ENCODE measurements around the gene NUP188. TPM values are rescaled to one million over a fixed set of nuclear protein-coding genes. Genes with fewer than 3 reads are reported as not detected.
A peak's percentile ranks its signal among the peaks of the same experiment; 100 is the strongest.

Gene NUP188
- total RNA-seq, 1 donor from 2014 or later: 40.4 TPM

- no peak overlapping the region for H3K4me2 ChIP-seq (ENCODE audit: low read length)
- H3K27ac ChIP-seq (ENCODE audit: low read depth, low read length): peak overlapping the region; percentile 37
- FAIRE-seq (no peak), DNase-seq (ENCODE audit: low read depth) (no peak)
- Mint-ChIP-seq H3K27me3 (ENCODE audit: low read depth, unreplicated experiment) (no peaks in the 10 kb centered on the region), H3K36me3 (ENCODE audit: low read depth, unreplicated experiment) (peaks cover 11% of the 10 kb centered on the region), H3K4me1 (ENCODE audit: low read depth, unreplicated experiment) (peaks cover 31% of the 10 kb centered on the region), H3K9me3 (ENCODE audit: unreplicated experiment) (no peaks in the 10 kb centered on the region), H3K27ac (ENCODE audit: unreplicated experiment) (no peak overlapping the region), H3K4me3 (ENCODE audit: unreplicated experiment) (no peak overlapping the region)
- no peak overlapping the region for H2AFZ ChIP-seq (ENCODE audit: low read depth, low read length)
- H4K20me1 ChIP-seq (ENCODE audit: insufficient read depth, low read length): peaks cover 4% of the 10 kb centered on the region
- no peaks in the 10 kb centered on the region for H3K27me3 ChIP-seq (ENCODE audit: insufficient read depth, low read length)
- H3K9ac ChIP-seq (ENCODE audit: low read length): no peak overlapping the region
- peaks cover 28% of the 10 kb centered on the region for H3K79me2 ChIP-seq (ENCODE audit: insufficient read depth, low read length)
- peaks cover 31% of the 10 kb centered on the region for H3K4me1 ChIP-seq (ENCODE audit: insufficient read depth, low read length)
- peaks cover 6% of the 10 kb centered on the region for H3K36me3 ChIP-seq (ENCODE audit: insufficient read depth, low read length)
- TF ChIP-seq EZH2 (IDR thresholded peaks at IDR 0.05; ENCODE audit: insufficient read depth, low read length): no peak
- no peak for TF ChIP-seq CTCF (IDR thresholded peaks at IDR 0.05; ENCODE audit: insufficient read depth, low read depth, low read length)
- no peak overlapping the region for H3K4me3 ChIP-seq (ENCODE audit: insufficient read depth, low read depth, low read length)
- H3K9me3 ChIP-seq (ENCODE audit: insufficient read depth, low read depth, low read length): no peaks in the 10 kb centered on the region
Measured at GRCh38 chr9:128916204-128916603, 31.3 kb upstream of the NUP188 start.

GRCh38 chr9:128916745-128917144 is 30.8 kb upstream of the NUP188 start:
- no peak for FAIRE-seq
- H3K79me2 ChIP-seq (ENCODE audit: insufficient read depth, low read length): peaks cover 27% of the 10 kb centered on the region

More at GRCh38 chr9:128916745-128917144, 30.8 kb upstream of the NUP188 start:
- Mint-ChIP-seq H3K27me3 (ENCODE audit: low read depth, unreplicated experiment) (no peaks in the 10 kb centered on the region), H3K36me3 (ENCODE audit: low read depth, unreplicated experiment) (peaks cover 10% of the 10 kb centered on the region), H3K9me3 (ENCODE audit: unreplicated experiment) (no peaks in the 10 kb centered on the region), H3K4me3 (ENCODE audit: unreplicated experiment) (no peak overlapping the region), H3K27ac (ENCODE audit: unreplicated experiment) (no peak overlapping the region), H3K4me1 (ENCODE audit: low read depth, unreplicated experiment) (peaks cover 31% of the 10 kb centered on the region)
- Histone ChIP-seq H2AFZ (ENCODE audit: low read depth, low read length) (no peak overlapping the region), H3K27me3 (ENCODE audit: insufficient read depth, low read length) (no peaks in the 10 kb centered on the region), H3K9ac (ENCODE audit: low read length) (no peak overlapping the region), H3K9me3 (ENCODE audit: insufficient read depth, low read depth, low read length) (no peaks in the 10 kb centered on the region), H4K20me1 (ENCODE audit: insufficient read depth, low read length) (peaks cover 4% of the 10 kb centered on the region), H3K27ac (ENCODE audit: low read depth, low read length) (peak overlapping the region; percentile 37), H3K4me1 (ENCODE audit: insufficient read depth, low read length) (peaks cover 28% of the 10 kb centered on the region), H3K36me3 (ENCODE audit: insufficient read depth, low read length) (peaks cover 6% of the 10 kb centered on the region), H3K4me2 (ENCODE audit: low read length) (no peak overlapping the region), H3K4me3 (ENCODE audit: insufficient read depth, low read depth, low read length) (no peak overlapping the region)
- TF ChIP-seq EZH2 (IDR thresholded peaks at IDR 0.05; ENCODE audit: insufficient read depth, low read length) (no peak), CTCF (IDR thresholded peaks at IDR 0.05; ENCODE audit: insufficient read depth, low read depth, low read length) (no peak)
- no peak for DNase-seq (ENCODE audit: low read depth)
